DOHH2 (cell line): ENCODE data around the gene NXPH3.

Experiments used
- H3F3A ChIP-seq: fragments of 200-600 bp; sonication (generic), shearing (Covaris generic); 2 replicates; pipeline ENCODE4 v1.6.0; 2016; ENCODE audit warnings: antibody characterized with exemption, mild to moderate bottlenecking; ENCODE audit not compliant: control insufficient read depth, insufficient read depth
- H3K27ac ChIP-seq: fragments of 200-600 bp; sonication (generic); 2 replicates; pipeline ENCODE4 v1.5.1; 2014; ENCODE audit warnings: low read depth, mild to moderate bottlenecking, low read length, moderate library complexity
- H3K27me3 ChIP-seq: fragments of 200-600 bp; sonication (generic); 2 replicates; pipeline ENCODE4 v1.6.1; 2014; ENCODE audit warnings: mild to moderate bottlenecking, low read length, mixed read lengths; ENCODE audit not compliant: control insufficient read depth
- H3K36me3 ChIP-seq: fragments of 200-600 bp; sonication (generic); 2 replicates; pipeline ENCODE4 v1.6.1; 2014; ENCODE audit warnings: mild to moderate bottlenecking, low read length, moderate library complexity, mixed read lengths; ENCODE audit not compliant: control insufficient read depth
- H3K4me1 ChIP-seq: fragments of 200-600 bp; sonication (generic); 2 replicates; pipeline ENCODE4 v1.6.1; 2014; ENCODE audit warnings: mild to moderate bottlenecking, low read length, mixed read lengths; ENCODE audit not compliant: control insufficient read depth
- H3K4me2 ChIP-seq: fragments of 200-600 bp; sonication (generic); 2 replicates; pipeline ENCODE4 v1.6.0; 2014; ENCODE audit warnings: mild to moderate bottlenecking, low read length, moderate library complexity
- H3K4me3 ChIP-seq: fragments of 200-600 bp; sonication (generic); 2 replicates; pipeline ENCODE4 v1.5.1; 2014; ENCODE audit warnings: mild to moderate bottlenecking, low read length, mixed read lengths
- H3K79me2 ChIP-seq: fragments of 200-600 bp; sonication (generic); 2 replicates; pipeline ENCODE4 v1.6.1; 2014; ENCODE audit warnings: mild to moderate bottlenecking, low read length, mixed read lengths; ENCODE audit not compliant: control insufficient read depth
- H3K9me2 ChIP-seq: fragments of 200-600 bp; sonication (generic); replicated peaks from 2 replicates; pipeline ENCODE4 v1.6.1; 2014; ENCODE audit warnings: mild to moderate bottlenecking, low read length, mixed read lengths; ENCODE audit not compliant: control insufficient read depth
- H3K9me3 ChIP-seq: fragments of 200-600 bp; sonication (generic); 2 replicates; pipeline ENCODE4 v1.6.1; 2014; ENCODE audit warnings: antibody characterized with exemption, low read length, mixed read lengths; ENCODE audit not compliant: control insufficient read depth, insufficient read depth
- H4K20me1 ChIP-seq: fragments of 200-600 bp; sonication (generic); 2 replicates; pipeline ENCODE4 v1.6.0; 2014; ENCODE audit warnings: low read depth, mild to moderate bottlenecking, antibody characterized with exemption, low read length, moderate library complexity; ENCODE audit not compliant: control insufficient read depth, insufficient read depth
- CTCF ChIP-seq: fragments of 200-600 bp; sonication (generic); IDR thresholded peaks from one replicate; pipeline ENCODE4 v1.5.1; 2014; ENCODE audit warnings: antibody characterized with exemption, mild to moderate bottlenecking, low read depth, low read length; ENCODE audit not compliant: poor library complexity, severe bottlenecking
- EZH2phosphoT487 ChIP-seq: fragments of 200-600 bp; sonication (generic); IDR thresholded peaks from 2 replicates; pipeline ENCODE4 v1.6.1; 2017; ENCODE audit warnings: borderline replicate concordance, mild to moderate bottlenecking, antibody characterized with exemption, low read length, moderate library complexity, mixed read lengths

NXPH3 gene

GRCh38 chr17:49603720-49604119, 28.0 kb downstream of the NXPH3 start:
- no peaks in the 10 kb centered on the region for H4K20me1 ChIP-seq
- H3K9me2 ChIP-seq: no peaks in the 10 kb centered on the region
- H3F3A ChIP-seq: no peaks in the 10 kb centered on the region
- no peaks in the 10 kb centered on the region for H3K79me2 ChIP-seq
- H3K4me2 ChIP-seq: no peak overlapping the region
- H3K4me3 ChIP-seq: no peak overlapping the region
- peaks cover 57% of the 10 kb centered on the region for H3K36me3 ChIP-seq
- H3K4me1 ChIP-seq: no peaks in the 10 kb centered on the region
- no peaks in the 10 kb centered on the region for H3K9me3 ChIP-seq
- TF ChIP-seq CTCF (no peak), EZH2phosphoT487 (no peak)
- no peaks in the 10 kb centered on the region for H3K27me3 ChIP-seq
- H3K27ac ChIP-seq: no peak overlapping the region

DNA sequence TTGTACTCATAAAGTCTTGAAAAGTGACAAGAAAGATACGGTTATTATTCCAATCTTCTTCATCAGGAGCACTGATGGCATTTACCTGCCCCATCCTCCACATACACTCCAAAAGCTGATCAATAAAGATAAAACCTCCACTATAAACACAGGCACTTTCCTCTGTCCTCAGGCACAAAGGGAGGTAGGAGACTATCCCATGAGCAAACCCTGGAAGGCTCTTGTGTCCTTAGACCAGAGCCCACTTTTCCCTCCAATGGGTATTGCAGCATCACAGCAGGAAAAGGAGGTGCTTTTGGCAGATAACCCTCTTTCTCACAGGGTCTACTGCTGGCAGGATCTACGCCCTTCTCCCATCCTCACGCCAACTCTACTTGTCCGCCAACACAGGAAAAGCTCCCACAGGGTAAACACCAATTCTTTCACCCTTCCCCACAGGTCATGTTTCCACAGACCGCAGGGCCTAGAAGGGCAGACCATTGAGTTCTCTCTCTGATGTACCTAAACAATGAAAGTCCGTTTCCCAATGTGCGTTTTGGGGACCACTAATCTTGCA, 28.7 kb downstream of the NXPH3 start:
- peaks cover 62% of the 10 kb centered on the region for H3K36me3 ChIP-seq
- TF ChIP-seq EZH2phosphoT487 (no peak), CTCF (no peak)

DNA sequence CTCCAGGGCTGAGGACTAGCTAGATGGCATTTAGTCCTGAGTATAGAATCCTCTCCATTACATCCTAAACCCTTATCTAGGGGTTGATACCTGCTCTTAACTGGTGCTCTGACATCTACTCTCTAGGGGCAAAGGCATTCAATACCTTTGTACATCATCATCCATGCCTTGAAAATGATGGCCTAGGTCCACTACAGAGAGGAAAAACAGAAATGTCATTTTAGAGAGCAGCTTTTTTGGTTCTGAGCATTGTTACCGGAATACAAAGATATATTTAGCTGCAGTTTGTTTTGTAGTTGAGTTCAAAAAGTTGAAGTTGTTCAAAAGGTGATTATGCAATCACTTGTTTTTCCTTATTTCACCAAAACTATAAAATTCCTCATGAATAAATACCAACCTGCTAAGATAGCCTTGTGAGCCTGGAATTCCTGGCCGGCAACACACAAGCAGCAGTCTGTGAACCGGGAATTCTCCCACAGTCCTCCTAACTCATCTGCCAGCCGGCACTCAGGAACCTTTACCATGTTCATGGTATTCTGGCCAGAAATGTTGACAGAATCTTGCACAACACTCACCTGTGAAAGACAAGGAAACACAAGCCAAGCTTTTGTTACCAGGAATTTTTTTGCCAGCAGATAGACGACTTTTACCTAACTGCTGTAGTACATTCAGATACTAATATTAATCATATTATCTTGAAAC, 35.4 kb downstream of the NXPH3 start:
- H3K4me3 ChIP-seq: no peak overlapping the region
- no peaks in the 10 kb centered on the region for H3K9me2 ChIP-seq
- no peaks in the 10 kb centered on the region for H3K79me2 ChIP-seq
- H4K20me1 ChIP-seq: no peaks in the 10 kb centered on the region
- TF ChIP-seq CTCF: no peak
- no peak for TF ChIP-seq EZH2phosphoT487
- H3K27me3 ChIP-seq: no peaks in the 10 kb centered on the region
- H3K9me3 ChIP-seq: no peaks in the 10 kb centered on the region
- no peak overlapping the region for H3K27ac ChIP-seq
- no peak overlapping the region for H3K4me2 ChIP-seq
- H3K36me3 ChIP-seq: peaks cover 64% of the 10 kb centered on the region
- no peaks in the 10 kb centered on the region for H3K4me1 ChIP-seq
- no peaks in the 10 kb centered on the region for H3F3A ChIP-seq

More for the DNA sequence above, 28.7 kb downstream of the NXPH3 start:
- Histone ChIP-seq H3K4me3 (no peak overlapping the region), H3K79me2 (no peaks in the 10 kb centered on the region), H3K27ac (no peak overlapping the region), H3F3A (no peaks in the 10 kb centered on the region), H3K27me3 (no peaks in the 10 kb centered on the region), H3K4me1 (no peaks in the 10 kb centered on the region), H3K4me2 (no peak overlapping the region), H4K20me1 (no peaks in the 10 kb centered on the region), H3K9me2 (no peaks in the 10 kb centered on the region), H3K9me3 (no peaks in the 10 kb centered on the region)
